CD4-positive, alpha-beta T cell treated with Interleukin-1 beta for 1 hour (primary cell): Measurements from ENCODE around the gene HCRTR1.

ENCODE experiments used
- DNase-seq, 2 donors: peaks; one replicate each; pipeline ENCODE4 v3.0.0-alpha.2; 2020 to 2022

Gene HCRTR1

DNA sequence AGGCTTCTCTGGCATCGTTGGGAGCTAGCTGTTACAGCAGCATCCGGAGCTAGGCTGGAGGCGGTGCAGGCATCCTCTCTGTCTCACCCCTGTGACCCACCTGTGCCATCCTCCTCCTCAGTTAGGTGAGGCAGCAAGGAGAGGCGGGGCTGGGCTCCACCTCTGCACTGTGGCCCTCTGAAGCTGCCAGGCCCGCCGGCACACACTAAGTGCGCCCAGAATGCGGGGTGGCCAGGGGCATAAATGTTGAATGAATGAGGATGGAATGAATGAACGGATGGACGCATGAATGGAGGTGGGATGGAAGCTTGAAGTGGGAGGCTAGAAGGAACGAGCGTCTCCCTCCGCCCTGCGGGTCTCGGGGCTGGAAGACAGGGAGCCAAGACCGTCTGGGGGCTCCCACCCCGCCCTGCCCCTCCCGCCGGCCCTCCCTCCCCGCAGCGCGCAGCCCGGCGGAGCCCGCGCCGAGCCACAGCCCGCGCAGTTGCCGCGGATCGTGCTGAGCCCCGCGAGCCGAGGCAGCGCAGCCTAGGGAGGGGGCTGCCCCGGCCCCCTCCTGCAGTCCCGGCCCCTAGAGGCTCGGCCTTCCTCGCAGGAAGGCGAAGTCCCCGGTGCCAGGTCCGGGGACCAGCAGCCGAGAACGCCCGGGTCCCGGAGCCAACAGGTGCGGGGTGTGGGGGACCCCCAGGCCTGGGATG, at the start of gene HCRTR1:
TSS of gene HCRTR1 (plus strand) at position 472 of the 698 bp plus-strand sequence. CDS start 1,504 bp downstream, outside the sequence.
- no peak for DNase-seq

- no peak for DNase-seq
These were observed 49.4 kb upstream of the HCRTR1 start for GRCh38 chr1:31567956-31568570.

GRCh38 chr1:31568895-31569595, 48.4 kb upstream of the HCRTR1 start:
- no peak for DNase-seq

DNA sequence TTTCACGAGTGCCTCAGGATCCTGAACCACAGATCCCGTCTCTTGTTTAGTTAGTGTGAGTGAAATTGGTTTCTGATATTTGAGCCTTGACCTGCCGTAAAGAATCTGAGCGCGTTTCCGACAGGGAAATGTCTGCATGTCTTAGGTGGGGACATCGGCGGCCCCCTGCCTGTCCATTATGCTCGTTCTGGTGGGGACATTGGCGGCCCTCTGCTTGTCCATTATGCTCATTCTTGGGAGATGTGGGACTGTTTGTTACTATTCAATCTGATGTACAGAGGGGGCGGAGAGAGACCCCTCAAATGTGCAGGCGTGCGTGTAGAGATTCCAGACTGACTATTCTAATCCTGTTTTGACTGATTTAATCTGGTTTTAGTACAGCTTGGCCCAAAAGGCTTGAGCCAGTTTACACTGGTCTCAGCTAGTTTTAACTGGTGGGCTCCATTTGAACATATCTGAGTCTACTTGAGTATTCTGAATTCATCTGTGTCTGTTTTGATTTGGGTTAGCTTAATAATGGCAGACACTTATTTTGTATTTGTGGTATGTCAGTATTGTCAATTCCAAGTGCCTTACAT, 47.8 kb upstream of the HCRTR1 start:
- DNase-seq: no peak

DNA sequence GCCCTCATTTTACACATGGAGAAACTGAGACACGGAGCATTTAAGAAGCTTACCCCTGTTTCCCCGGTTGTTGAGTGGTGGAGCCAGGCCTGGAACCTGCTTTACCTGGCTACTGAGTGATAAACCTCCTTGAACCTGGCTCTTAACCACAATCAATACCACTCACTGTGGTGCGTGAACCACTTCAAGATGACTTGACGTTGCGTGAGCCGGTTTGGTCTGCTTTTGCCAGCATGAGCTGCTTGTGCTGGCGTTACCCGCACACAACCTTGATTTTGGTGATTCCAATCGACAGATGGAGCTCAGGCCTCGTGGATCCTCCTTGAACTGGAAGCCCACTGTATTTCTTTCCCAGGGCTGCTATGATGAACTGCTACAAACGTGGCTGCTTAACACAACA, 47.3 kb upstream of the HCRTR1 start:
- no peak for DNase-seq

DNA sequence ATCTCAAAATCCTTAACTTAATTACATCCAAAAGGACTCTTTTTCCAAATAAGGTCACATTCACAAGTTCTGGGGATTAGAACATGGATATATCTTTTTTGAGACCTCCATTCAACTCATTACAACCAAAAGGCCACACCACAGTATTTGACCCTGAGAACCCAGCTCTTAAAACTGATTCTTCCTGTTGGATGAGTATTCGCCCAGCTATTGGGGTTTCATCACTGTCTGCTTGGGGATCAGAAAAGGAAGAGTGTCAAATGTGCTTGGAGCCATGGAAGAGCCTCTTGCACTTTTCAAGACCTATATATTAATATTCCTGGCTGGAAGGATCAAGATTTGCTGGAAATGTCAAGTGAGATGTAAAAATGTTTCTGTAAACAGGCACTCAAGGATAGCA, 46.6 kb upstream of the HCRTR1 start:
- DNase-seq: no peak

DNA sequence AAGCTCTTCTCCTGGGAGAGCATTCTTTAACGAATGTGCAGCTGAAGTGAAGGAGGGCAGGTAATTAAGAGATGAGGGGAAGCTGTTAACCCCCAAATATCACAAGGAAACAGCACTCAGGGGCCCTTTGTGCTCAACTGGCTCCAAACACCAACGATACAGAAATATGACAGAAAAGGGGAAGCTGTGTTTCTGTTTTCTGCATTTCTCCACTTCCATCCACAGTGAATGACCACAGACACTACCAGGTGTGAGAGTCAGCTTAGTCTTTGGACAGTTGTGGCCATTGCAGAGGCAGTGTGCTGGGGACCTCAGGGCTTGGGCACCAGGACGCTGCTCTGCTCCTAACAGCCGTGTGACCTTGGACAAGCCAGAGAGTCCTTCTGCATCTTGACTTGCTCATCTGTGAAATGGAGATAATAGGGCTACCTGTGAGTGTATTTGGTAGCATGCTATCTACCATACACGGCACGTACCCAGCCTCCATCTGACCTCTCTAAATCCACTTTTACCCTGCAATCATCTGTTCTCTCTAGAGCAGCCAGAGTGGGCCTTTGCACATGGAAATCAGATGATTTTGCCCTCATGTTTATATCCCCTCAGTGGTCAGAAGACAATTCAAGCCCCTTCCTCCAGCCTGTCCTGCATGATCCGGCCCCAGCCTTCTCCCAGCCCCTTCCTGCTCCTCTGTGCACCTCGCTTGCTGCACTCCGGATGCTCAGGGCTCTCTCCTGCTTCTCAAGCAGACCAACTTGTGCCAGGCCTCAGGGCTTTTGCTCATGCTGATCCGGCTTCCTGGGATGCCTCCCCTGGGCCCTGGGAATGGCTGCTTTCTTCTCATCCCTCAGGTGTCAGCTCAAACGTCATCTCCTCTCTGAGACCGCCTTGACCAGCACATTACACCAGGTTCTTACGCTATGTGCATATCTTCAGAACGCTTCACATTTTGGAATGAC, 45.9 kb upstream of the HCRTR1 start:
- no peak for DNase-seq

GRCh38 chr1:31572323-31573104, 45.0 kb upstream of the HCRTR1 start:
- DNase-seq: no peak

GRCh38 chr1:31573261-31573660, 44.2 kb upstream of the HCRTR1 start:
- DNase-seq: no peak

- no peak for DNase-seq
These were observed 42.6 kb upstream of the HCRTR1 start for GRCh38 chr1:31574749-31575368.

DNA sequence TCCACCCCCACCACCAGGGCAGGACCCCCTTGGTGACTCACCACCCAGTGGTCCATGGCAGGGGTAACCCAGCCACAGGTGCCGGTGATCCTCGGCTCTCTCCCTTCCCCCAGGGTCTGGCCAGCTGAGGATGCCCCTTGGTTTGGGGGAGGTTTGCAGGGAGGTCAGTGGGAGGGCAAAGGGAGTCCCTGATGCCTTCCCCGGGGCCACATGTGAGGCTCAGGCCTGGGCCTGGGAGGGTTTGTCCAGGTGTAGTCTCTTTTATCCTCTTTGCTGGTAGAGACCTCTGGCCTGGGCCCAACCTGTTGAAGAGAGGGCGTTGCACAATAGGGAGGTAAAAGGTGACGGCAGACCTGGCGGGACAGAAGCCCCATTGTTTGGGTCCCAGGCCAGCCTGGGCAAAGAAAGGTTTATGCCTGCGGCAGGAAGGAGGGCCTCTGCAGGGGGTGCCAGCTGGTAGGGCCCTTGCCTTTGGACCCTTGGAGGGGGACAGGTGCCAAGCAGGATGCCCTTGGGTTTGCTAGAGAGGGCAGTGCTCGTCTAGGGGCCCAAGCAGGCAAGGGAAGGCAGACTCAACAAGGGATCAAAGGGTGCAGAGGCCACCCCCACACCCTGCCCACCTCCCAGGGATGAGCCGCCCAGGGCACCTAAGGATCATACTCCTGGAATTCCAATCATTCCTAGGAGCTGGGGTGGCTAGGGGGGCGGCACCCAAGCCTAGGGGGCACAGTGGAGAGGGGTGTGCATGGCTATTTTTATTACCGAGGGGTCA, 41.9 kb upstream of the HCRTR1 start:
- no peak for DNase-seq

- DNase-seq: no peak
These were observed 41.3 kb upstream of the HCRTR1 start, which contains the start of gene TINAGL1 for GRCh38 chr1:31576201-31576669. Gene TINAGL1 (plus strand): TSS chr1:31576515. CDS start chr1:31577149, 634 bp downstream.

DNA sequence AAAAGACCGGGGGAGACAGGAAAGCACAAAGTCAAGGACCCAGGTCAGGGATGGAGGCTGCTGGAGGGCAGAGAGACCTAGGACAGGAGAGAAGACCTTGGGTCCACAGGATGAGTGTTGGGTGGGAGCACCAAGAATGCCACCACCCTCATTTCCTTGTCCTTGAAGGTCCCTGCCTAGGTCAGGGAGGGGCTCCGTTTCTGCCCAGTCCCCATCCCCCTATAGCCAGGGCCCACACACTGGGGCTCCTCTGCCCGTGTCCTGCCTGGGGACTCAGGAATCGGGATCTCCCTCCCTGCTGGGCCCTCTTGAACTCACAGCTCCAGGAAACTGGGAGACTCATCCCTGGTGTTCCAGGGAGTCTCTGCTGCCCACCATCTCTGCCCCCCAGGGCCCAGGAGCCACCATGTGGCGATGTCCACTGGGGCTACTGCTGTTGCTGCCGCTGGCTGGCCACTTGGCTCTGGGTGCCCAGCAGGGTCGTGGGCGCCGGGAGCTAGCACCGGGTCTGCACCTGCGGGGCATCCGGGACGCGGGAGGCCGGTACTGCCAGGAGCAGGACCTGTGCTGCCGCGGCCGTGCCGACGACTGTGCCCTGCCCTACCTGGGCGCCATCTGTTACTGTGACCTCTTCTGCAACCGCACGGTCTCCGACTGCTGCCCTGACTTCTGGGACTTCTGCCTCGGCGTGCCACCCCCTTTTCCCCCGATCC, 40.6 kb upstream of the HCRTR1 start:
- DNase-seq: no peak

GRCh38 chr1:31577515-31578192, 39.8 kb upstream of the HCRTR1 start:
- DNase-seq: no peak

- no peak for DNase-seq
These were observed 38.1 kb upstream of the HCRTR1 start for GRCh38 chr1:31579374-31579773.

- DNase-seq: no peak
These were observed 37.0 kb upstream of the HCRTR1 start for GRCh38 chr1:31580513-31580870.

DNA sequence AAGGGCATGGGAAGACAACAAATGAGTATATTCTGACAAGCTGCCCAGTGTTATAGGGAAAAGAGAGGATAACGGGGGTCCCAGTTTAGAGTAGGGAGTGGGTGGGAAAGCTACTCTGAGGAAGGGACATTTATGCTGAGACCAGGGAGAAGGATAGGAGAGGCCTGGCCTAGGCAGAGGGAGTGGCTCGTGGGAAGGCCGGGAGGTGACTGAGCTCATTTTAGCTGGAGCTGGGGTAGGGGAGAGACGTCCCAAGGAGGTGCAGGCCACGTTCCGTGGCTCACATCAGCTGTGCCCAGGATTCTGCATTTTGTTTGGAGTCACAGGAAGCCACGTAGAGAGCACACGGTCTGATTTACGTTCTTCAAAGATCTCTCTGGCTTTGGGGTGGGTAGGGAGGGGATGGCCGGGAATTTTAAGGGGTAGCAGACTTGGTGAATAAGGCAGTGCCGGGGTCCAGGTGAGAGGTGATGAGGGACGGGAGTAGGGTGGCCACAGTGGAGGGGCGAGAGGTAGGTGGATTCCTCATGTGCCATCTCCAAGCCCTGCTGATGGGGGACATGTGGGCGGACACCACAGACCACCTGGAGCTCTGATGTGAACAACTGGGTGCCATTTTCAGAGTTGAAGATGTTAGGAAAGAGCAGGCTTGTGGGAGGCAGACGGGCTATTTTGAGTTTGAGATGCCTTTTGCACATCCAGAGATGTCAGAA, 36.4 kb upstream of the HCRTR1 start:
- no peak for DNase-seq
